GM03348 (cell line): Measurements from ENCODE around the gene ATP6V0A4.
"Not testable (repeated sequence)": the region's sequence is repeated elsewhere in the genome, so short reads cannot be mapped to it uniquely, and the experiment has no call there.

ENCODE experiments used
- DNase-seq: peaks from one replicate; pipeline ENCODE4 v3.0.0; 2012; ENCODE audit warnings: low spot score

The ATP6V0A4 gene

GRCh38 chr7:138802706-138803105 is 4.7 kb upstream of the ATP6V0A4 start:
- no peak for DNase-seq

- no peak for DNase-seq
Measured at GRCh38 chr7:138801256-138801655, 3.3 kb upstream of the ATP6V0A4 start.

- DNase-seq: no peak
Measured at GRCh38 chr7:138799336-138800000, 1.5 kb upstream of the ATP6V0A4 start.

- no peak for DNase-seq
Measured at GRCh38 chr7:138798836-138799235, 840 bp upstream of the ATP6V0A4 start.

- DNase-seq: not testable (repeated sequence)
Measured at GRCh38 chr7:138797046-138797445, 950 bp downstream of the ATP6V0A4 start.

GRCh38 chr7:138796038-138796615 is 1.9 kb downstream of the ATP6V0A4 start:
- no peak for DNase-seq

GRCh38 chr7:138785587-138786437 is 12.2 kb downstream of the ATP6V0A4 start:
- peak; percentile 21 for DNase-seq

GRCh38 chr7:138784692-138785091 is 13.3 kb downstream of the ATP6V0A4 start:
- no peak for DNase-seq

- DNase-seq: no peak
Measured at GRCh38 chr7:138781004-138781403, 17.0 kb downstream of the ATP6V0A4 start.

GRCh38 chr7:138776166-138776833 is 21.7 kb downstream of the ATP6V0A4 start:
- no peak for DNase-seq

GRCh38 chr7:138773817-138774216 is 24.2 kb downstream of the ATP6V0A4 start:
- no peak for DNase-seq

GRCh38 chr7:138773176-138773575 is 24.8 kb downstream of the ATP6V0A4 start:
- no peak for DNase-seq

- DNase-seq: no peak
Measured at GRCh38 chr7:138770904-138771303, 27.1 kb downstream of the ATP6V0A4 start.

GRCh38 chr7:138768241-138768640 is 29.8 kb downstream of the ATP6V0A4 start:
- no peak for DNase-seq

GRCh38 chr7:138756591-138757242 is 41.3 kb downstream of the ATP6V0A4 start:
- DNase-seq: no peak

- DNase-seq: no peak
Measured at GRCh38 chr7:138755842-138756590, 42.0 kb downstream of the ATP6V0A4 start.

- DNase-seq: peak; percentile 24
Measured at GRCh38 chr7:138755331-138755747, 42.7 kb downstream of the ATP6V0A4 start.

- no peak for DNase-seq
Measured at GRCh38 chr7:138753610-138754009, 44.4 kb downstream of the ATP6V0A4 start.

GRCh38 chr7:138753150-138753518 is 44.9 kb downstream of the ATP6V0A4 start:
- DNase-seq: no peak

- no peak for DNase-seq
Measured at GRCh38 chr7:138752518-138753149, 45.4 kb downstream of the ATP6V0A4 start.
